ENCODE results near the gene DNAJC1.
"Not testable (repeated sequence)": the region's sequence is repeated elsewhere in the genome, so short reads cannot be mapped to it uniquely, and the experiment has no call there.

DNAJC1 gene

GRCh38 chr10:22003177-22003963 is at the start of gene DNAJC1:
TSS of gene DNAJC1 (minus strand) at chr10:22003730. CDS start at chr10:22003434, 296 bp downstream.
- peak; percentile 83 to 84 for DNase-seq (ENCODE audit: low read depth in 2 of 2)

- no peak for DNase-seq (ENCODE audit: low read depth in 2 of 2)
These were observed 49.5 kb upstream of the DNAJC1 start for GRCh38 chr10:22053048-22053447.

- peak; percentile 16 to 18 for DNase-seq (ENCODE audit: low read depth in 2 of 2)
These were observed 46.1 kb upstream of the DNAJC1 start for GRCh38 chr10:22049635-22050034.

GRCh38 chr10:22047812-22048211 is 44.3 kb upstream of the DNAJC1 start:
- no peak for DNase-seq (ENCODE audit: low read depth in 2 of 2)

GRCh38 chr10:22043327-22043633 is 39.8 kb upstream of the DNAJC1 start:
- no peak for DNase-seq (ENCODE audit: low read depth in 2 of 2)

GRCh38 chr10:22042557-22043326 is 39.2 kb upstream of the DNAJC1 start:
- no peak for DNase-seq (ENCODE audit: low read depth in 2 of 2)

- DNase-seq (ENCODE audit: low read depth in 2 of 2), result no peak
These were observed 30.8 kb upstream of the DNAJC1 start for GRCh38 chr10:22034333-22034732.

GRCh38 chr10:22032268-22032667 is 28.7 kb upstream of the DNAJC1 start:
- DNase-seq (ENCODE audit: low read depth in 2 of 2), result not testable (repeated sequence)

GRCh38 chr10:22030421-22030820 is 26.9 kb upstream of the DNAJC1 start:
- no peak for DNase-seq (ENCODE audit: low read depth in 2 of 2)

GRCh38 chr10:22029445-22030236 is 26.1 kb upstream of the DNAJC1 start:
- DNase-seq (ENCODE audit: low read depth in 2 of 2), result no peak

- no peak for DNase-seq (ENCODE audit: low read depth in 2 of 2)
These were observed 24.1 kb upstream of the DNAJC1 start for GRCh38 chr10:22027364-22028238.

GRCh38 chr10:22026287-22026686 is 22.8 kb upstream of the DNAJC1 start:
- DNase-seq (ENCODE audit: low read depth in 2 of 2), result no peak

GRCh38 chr10:22023508-22023907 is 20.0 kb upstream of the DNAJC1 start:
- DNase-seq (ENCODE audit: low read depth in 2 of 2), result no peak

GRCh38 chr10:22022257-22023032 is 18.9 kb upstream of the DNAJC1 start:
- DNase-seq (ENCODE audit: low read depth in 2 of 2), result no peak

GRCh38 chr10:22021144-22021543 is 17.6 kb upstream of the DNAJC1 start:
- not testable (repeated sequence) for DNase-seq (ENCODE audit: low read depth in 2 of 2)

GRCh38 chr10:22017283-22018020 is 13.9 kb upstream of the DNAJC1 start:
- no peak for DNase-seq (ENCODE audit: low read depth in 2 of 2)

GRCh38 chr10:22016046-22016705 is 12.6 kb upstream of the DNAJC1 start:
- no peak for DNase-seq (ENCODE audit: low read depth in 2 of 2)

GRCh38 chr10:22010973-22011408 is 7.5 kb upstream of the DNAJC1 start:
- peak in 1 of 2 experiments; percentile 7 for DNase-seq (ENCODE audit: low read depth in 2 of 2)

- DNase-seq (ENCODE audit: low read depth in 2 of 2), result no peak
These were observed 7.0 kb upstream of the DNAJC1 start for GRCh38 chr10:22010539-22010938.
